Cardiac fibroblast (primary cell): ENCODE data around the gene SCAPER.
"Not testable (repeated sequence)": the region's sequence is repeated elsewhere in the genome, so short reads cannot be mapped to it uniquely, and the experiment has no call there.

ENCODE experiments used
- DNase-seq, 2 donors: peaks; one replicate each; pipeline versions ENCODE4 v3.0.0 to v3.0.0-alpha.2; 2010; ENCODE audit warnings: low read depth in 2 of 2
- H3K4me3 ChIP-seq, 2 donors: replicated peaks in 1 of 2; 1 replicate in 1 of 2; 2 replicates in 1 of 2; pipeline ENCODE4 v1.5.1; 2011; ENCODE audit warnings: low read depth in 2 of 2, low read length in 2 of 2, mild to moderate bottlenecking in 2 of 2, moderate library complexity in 1 of 2
- TF ChIP-seq, protein P1 (sequence below): IDR thresholded peaks from one replicate; pipeline ENCODE4 v1.5.1; 2011; ENCODE audit warnings: low read depth, mild to moderate bottlenecking, low read length, inconsistent platforms

Gene SCAPER

DNA sequence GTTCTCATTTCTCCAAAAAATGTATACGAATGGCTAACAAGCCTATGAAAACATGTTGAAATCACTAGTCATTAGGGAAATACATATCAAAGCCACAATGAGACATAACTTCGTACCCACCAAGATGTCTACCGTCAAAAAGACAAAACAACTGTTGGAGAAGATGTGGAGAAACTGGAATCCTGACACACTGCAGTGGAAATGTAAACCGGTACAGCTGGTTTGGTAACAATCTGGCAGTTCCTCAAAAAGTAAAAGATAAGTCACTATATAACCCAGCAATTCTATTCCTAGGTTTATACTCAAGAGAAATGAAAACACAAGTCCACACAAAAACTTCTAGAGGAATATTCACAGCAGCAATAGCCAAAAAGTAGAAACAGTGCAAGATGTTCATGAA lies 7.0 kb downstream of the SCAPER start:
- TF ChIP-seq, protein P1, sequence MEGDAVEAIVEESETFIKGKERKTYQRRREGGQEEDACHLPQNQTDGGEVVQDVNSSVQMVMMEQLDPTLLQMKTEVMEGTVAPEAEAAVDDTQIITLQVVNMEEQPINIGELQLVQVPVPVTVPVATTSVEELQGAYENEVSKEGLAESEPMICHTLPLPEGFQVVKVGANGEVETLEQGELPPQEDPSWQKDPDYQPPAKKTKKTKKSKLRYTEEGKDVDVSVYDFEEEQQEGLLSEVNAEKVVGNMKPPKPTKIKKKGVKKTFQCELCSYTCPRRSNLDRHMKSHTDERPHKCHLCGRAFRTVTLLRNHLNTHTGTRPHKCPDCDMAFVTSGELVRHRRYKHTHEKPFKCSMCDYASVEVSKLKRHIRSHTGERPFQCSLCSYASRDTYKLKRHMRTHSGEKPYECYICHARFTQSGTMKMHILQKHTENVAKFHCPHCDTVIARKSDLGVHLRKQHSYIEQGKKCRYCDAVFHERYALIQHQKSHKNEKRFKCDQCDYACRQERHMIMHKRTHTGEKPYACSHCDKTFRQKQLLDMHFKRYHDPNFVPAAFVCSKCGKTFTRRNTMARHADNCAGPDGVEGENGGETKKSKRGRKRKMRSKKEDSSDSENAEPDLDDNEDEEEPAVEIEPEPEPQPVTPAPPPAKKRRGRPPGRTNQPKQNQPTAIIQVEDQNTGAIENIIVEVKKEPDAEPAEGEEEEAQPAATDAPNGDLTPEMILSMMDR, result no peak
- DNase-seq, result no peak
- no peak overlapping the region for H3K4me3 ChIP-seq

DNA sequence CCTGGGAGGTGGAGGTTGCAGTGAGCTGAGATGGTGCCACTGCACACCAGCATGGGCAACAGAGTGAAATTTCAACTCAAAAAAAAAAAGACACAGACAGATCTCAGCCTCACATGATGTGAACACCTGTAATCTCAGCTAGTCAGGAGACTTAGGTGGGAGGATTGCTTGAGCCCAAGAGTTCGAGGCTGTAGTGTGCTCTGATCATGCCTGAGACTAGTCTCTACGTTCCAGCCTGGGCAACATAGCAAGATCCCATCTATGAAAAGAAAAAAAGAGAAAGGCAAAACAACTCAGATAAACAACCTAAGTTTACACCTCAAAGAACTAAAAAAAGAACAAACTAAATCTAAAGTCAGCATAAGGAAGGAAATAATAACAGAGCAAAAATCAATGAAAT lies 11.0 kb downstream of the SCAPER start:
- TF ChIP-seq, protein P1, result no peak
- no peak for DNase-seq

DNA sequence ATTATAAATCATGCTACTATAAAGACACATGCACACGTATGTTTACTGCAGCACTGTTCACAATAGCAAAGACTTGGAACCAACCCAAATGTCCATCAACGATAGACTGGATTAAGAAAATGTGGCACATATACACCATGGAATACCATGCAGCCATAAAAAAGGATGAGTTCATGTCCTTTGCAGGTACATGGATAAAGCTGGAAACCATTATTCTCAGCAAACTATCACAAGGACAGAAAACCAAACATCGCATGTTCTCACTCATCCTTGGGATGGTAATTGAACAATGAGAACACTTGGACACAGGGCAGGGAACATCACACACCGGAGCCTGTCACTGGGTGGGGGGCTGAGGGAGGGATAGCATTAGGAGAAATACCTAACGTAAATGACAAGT lies 12.3 kb downstream of the SCAPER start:
- not testable (repeated sequence) for H3K4me3 ChIP-seq, DNase-seq

More for the DNA sequence above, 11.0 kb downstream of the SCAPER start:
- H3K4me3 ChIP-seq, result no peak overlapping the region

DNA sequence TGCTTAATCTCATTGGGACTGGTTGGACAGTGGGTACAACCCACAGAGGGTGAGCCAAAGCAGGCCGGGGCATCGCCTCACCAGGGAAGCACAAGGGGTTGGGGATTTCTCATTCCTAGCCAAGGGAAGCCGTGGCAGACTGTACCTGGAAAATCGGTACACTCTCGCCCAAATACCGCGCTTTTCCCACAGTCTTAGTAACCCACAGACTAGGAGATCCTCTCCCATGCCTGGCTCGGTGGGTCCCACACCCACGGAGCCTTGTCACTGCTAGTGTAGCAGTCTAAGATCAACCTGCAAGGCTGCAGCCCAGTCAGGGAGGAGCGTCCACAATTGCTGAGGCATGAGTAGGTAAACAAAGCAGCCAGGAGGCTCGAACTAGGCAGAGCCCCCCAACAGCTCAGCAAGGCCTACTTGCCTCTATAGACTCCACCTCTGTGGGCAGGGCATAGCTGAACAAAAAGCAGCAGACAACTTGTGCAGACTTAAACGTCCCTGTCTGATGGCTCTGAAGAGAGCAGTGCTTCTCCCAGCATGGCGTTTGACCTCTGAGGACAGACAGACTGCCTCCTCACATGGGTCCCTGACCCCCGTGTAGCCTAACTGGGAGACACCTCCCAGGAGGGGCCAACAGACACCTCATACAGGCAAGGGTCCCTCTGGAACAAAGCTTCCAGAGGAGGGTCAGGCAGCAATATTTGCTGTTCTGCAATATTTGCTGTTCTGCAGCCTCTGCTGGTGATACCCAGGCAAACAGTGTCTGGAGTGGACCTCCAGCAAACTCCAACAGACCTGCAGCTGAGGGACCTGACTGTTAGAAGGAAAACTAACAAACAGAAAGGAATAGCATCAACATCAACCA lies 17.6 kb downstream of the SCAPER start:
- DNase-seq, H3K4me3 ChIP-seq: not testable (repeated sequence)

DNA sequence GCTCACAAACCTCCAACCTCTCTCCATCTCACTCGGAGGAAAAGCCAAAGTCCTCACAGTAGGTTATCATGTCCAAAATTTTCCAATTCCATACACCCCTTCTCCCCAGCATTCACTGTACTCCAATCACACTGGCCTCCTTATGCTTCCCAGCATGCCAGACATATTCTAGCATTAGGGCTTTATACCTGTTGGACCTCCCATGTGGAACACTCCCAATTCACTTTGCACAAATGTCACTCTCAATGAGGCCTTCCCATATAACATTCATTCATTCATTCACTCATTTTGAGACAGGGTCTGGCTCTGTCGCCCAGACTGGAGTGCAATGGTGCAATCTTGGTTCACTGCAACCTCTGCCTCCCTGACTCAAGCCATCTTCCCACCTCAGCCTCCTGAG lies 19.9 kb downstream of the SCAPER start:
- H3K4me3 ChIP-seq, result no peak overlapping the region
- TF ChIP-seq, protein P1, result no peak
- DNase-seq, result no peak

DNA sequence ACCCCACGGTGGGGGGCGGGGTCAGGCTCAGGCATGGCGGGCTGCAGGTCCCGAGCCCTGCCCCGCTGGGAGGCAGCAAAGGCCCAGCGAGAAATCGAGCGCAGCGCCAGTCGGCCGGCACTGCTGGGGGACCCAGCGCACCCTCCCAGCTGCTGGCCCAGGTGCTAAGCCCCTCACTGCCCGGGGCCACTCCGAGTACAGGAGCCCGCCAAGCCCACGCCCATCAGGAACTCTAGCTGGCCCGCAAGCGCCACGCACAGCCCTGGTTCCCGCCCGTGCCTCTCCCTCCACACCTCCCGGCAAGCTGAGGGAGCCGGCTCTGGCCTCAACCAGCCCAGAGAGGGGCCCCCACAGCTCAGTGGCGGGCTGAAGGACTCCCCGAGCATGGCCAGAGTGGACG lies 29.2 kb downstream of the SCAPER start:
- no peak for DNase-seq
- no peak overlapping the region for H3K4me3 ChIP-seq
- TF ChIP-seq, protein P1, result no peak

DNA sequence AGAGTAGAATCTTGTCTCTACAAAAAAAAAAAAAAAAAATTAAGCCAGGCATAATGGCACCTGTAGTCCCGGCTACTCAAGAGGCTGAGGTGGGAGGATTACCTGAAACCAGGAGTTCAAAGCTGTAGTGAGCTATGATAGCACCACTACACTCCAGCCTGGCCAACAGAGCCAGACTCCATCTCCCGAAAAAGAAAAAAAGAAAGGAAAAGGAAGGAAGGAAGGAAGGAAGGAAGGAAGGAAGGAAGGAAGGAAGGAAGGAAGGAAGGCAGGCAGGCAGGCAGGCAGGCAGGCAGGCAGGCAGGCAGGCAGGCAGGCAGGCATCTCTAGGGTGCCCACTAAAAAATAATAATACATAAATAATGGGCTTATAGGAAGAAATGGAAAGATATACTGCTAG lies 32.1 kb downstream of the SCAPER start:
- not testable (repeated sequence) for DNase-seq, H3K4me3 ChIP-seq

DNA sequence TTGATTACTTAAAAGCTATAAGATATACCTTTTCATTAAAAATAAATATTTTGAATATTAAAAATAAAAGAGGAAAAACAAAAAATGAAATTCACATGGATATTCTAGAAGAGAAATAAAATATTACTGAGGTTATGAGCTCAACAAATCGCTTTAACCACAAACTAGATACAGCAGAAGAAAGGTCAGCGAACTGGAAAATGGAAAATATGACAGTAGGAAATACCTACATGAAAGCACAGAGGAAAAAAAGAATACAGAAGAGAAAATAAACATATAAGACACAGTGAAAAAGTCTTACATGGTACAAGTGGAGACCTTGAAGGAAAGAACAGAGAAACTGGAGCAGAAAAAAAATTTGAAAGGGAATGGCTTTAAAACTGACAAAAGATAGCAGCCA lies 33.2 kb downstream of the SCAPER start:
- no peak overlapping the region for H3K4me3 ChIP-seq
- no peak for DNase-seq
- TF ChIP-seq, protein P1, result no peak
